WTC11 (cell line): ENCODE measurements around the gene F5. TPM values are rescaled to one million over a fixed set of nuclear protein-coding genes. Genes with fewer than 3 reads are reported as not detected.
A peak's percentile ranks its signal among the peaks of the same experiment; 100 is the strongest.

Experiments used
- ATAC-seq: fragments of 200-7000 bp; cut with Tn5 transposase; 2 replicates; pipeline ENCODE4 v1.10.0; 2021; ENCODE audit warnings: mild to moderate bottlenecking, moderate library complexity
- CTCF ChIA-PET: fragments of 300-600 bp; sonication (Branson Sonifier 250); formaldehyde crosslinking; loops from one replicate; lab custom pipeline; 2021; ENCODE audit warnings: antibody characterized with exemption; lab: Charles Lee
- POLR2A ChIA-PET: fragments of 350-600 bp; sonication (Branson Sonifier 250); formaldehyde crosslinking; loops from one replicate; lab custom pipeline; 2021; ENCODE audit warnings: antibody characterized with exemption; lab: Charles Lee
- DNase-seq: peaks from one replicate; pipeline ENCODE4 v3.0.0; 2021; ENCODE audit warnings: low spot score
- H3K27ac Mint-ChIP-seq: 2 replicates; pipeline ENCODE4 v1.8.0; 2021; ENCODE audit warnings: mixed read lengths
- H3K27me3 Mint-ChIP-seq: 2 replicates; pipeline ENCODE4 v1.8.0; 2021; ENCODE audit warnings: low read depth, mild to moderate bottlenecking, moderate library complexity, mixed read lengths
- H3K36me3 Mint-ChIP-seq: 2 replicates; pipeline ENCODE4 v1.8.0; 2021; ENCODE audit warnings: mixed read lengths
- H3K4me1 Mint-ChIP-seq: 2 replicates; pipeline ENCODE4 v1.8.0; 2022; ENCODE audit warnings: mixed read lengths
- H3K4me3 Mint-ChIP-seq: 2 replicates; pipeline ENCODE4 v1.8.0; 2021; ENCODE audit warnings: mild to moderate bottlenecking, moderate library complexity, mixed read lengths
- H3K9me3 Mint-ChIP-seq: 2 replicates; pipeline ENCODE4 v1.8.0; 2021; ENCODE audit warnings: mixed read lengths
- ATF2 ChIP-seq: sonication (generic); formaldehyde crosslinking; IDR thresholded peaks from 2 replicates; pipeline ENCODE4 v1.8.1; 2022; ENCODE audit warnings: low read depth, missing genetic modification reagents, borderline replicate concordance
- CBFB ChIP-seq: sonication (generic); formaldehyde crosslinking; IDR thresholded peaks from 2 replicates; pipeline ENCODE4 v1.8.1; 2022; ENCODE audit warnings: mild to moderate bottlenecking, low read depth, missing genetic modification reagents
- CREM ChIP-seq: sonication (generic); formaldehyde crosslinking; IDR thresholded peaks from 2 replicates; pipeline ENCODE4 v1.8.1; 2022; ENCODE audit warnings: mild to moderate bottlenecking, missing genetic modification reagents, moderate library complexity
- ETV6 ChIP-seq: sonication (generic); formaldehyde crosslinking; IDR thresholded peaks from 2 replicates; pipeline ENCODE4 v1.8.1; 2022; ENCODE audit warnings: mild to moderate bottlenecking, missing genetic modification reagents
- FOXJ3 ChIP-seq: sonication (generic); formaldehyde crosslinking; IDR thresholded peaks from 2 replicates; pipeline ENCODE4 v1.9.0; 2021; ENCODE audit warnings: missing genetic modification reagents, mild to moderate bottlenecking, borderline replicate concordance
- FOXK1 ChIP-seq: sonication (generic); formaldehyde crosslinking; IDR thresholded peaks from 2 replicates; pipeline ENCODE4 v1.8.0; 2022; ENCODE audit warnings: mild to moderate bottlenecking, moderate library complexity, missing genetic modification reagents
- IRF1 ChIP-seq: sonication (generic); formaldehyde crosslinking; IDR thresholded peaks from 2 replicates; pipeline ENCODE4 v1.8.0; 2023; ENCODE audit warnings: missing genetic modification reagents
- IRF2 ChIP-seq: sonication (generic); formaldehyde crosslinking; IDR thresholded peaks from 2 replicates; pipeline ENCODE4 v1.8.0; 2022; ENCODE audit warnings: low read depth, missing genetic modification reagents, borderline replicate concordance
- JAZF1 ChIP-seq: fragments of 250-450 bp; sonication (Bioruptor Pico); IDR thresholded peaks from 2 replicates; pipeline ENCODE4 v1.9.0; 2021; ENCODE audit warnings: moderate library complexity, mild to moderate bottlenecking, inconsistent platforms
- MXD4 ChIP-seq: fragments of 250-450 bp; sonication (Bioruptor Pico); IDR thresholded peaks from 2 replicates; pipeline ENCODE4 v1.8.0; 2021; ENCODE audit warnings: mild to moderate bottlenecking, moderate library complexity, borderline replicate concordance
- SOX15 ChIP-seq: fragments of 250-450 bp; sonication (Bioruptor Pico); IDR thresholded peaks from 2 replicates; pipeline ENCODE4 v1.9.0; 2021; ENCODE audit warnings: mild to moderate bottlenecking
- SP1 ChIP-seq: sonication (generic); formaldehyde crosslinking; conservative IDR thresholded peaks from 2 replicates; pipeline ENCODE4 v1.8.1; 2022; ENCODE audit warnings: missing genetic modification reagents
- ZBTB43 ChIP-seq: sonication (generic); formaldehyde crosslinking; IDR thresholded peaks from 2 replicates; pipeline ENCODE4 v1.8.1; 2023; ENCODE audit warnings: mild to moderate bottlenecking, missing genetic modification reagents
- ZMAT4 ChIP-seq: fragments of 250-450 bp; sonication (Bioruptor Pico); IDR thresholded peaks from 2 replicates; pipeline ENCODE4 v1.9.0; 2021; ENCODE audit warnings: mild to moderate bottlenecking
- ZNF232 ChIP-seq: sonication (generic); formaldehyde crosslinking; IDR thresholded peaks from 2 replicates; pipeline ENCODE4 v1.8.0; 2022; ENCODE audit warnings: mild to moderate bottlenecking, missing genetic modification reagents
- ZNF281 ChIP-seq: sonication (generic); formaldehyde crosslinking; IDR thresholded peaks from 2 replicates; pipeline ENCODE4 v1.8.0; 2023; ENCODE audit warnings: mild to moderate bottlenecking, missing genetic modification reagents
- ZNF416 ChIP-seq: fragments of 250-450 bp; sonication (Bioruptor Pico); IDR thresholded peaks from 2 replicates; pipeline ENCODE4 v1.9.0; 2021; ENCODE audit warnings: mild to moderate bottlenecking, inconsistent platforms
- total RNA-seq: library from RNA; stranded (reverse); gene quantifications from 3 replicates; pipeline ENCODE4 v1.2.3, GENCODE V29; 2021

F5 gene
- total RNA-seq, 1 experiment from 2014 or later: 0.20 TPM

- Mint-ChIP-seq H3K9me3 (no peaks in the 10 kb centered on the region), H3K4me3 (no peak overlapping the region), H3K4me1 (peaks cover 23% of the 10 kb centered on the region), H3K27me3 (no peaks in the 10 kb centered on the region), H3K36me3 (peaks cover 13% of the 10 kb centered on the region), H3K27ac (peak overlapping the region; percentile 46)
- ChIA-PET CTCF (interaction anchor here (0.8 kb wide), 1 partner anchor 70 kb away, joined by 3 read pairs; no protein-coding TSS in a partner anchor), POLR2A (no interaction called here)
- DNase-seq (no peak), ATAC-seq (no peak)
- no peak for TF ChIP-seq IRF2 (CRISPR knock-in tag)
- TF ChIP-seq FOXJ3: no peak
- TF ChIP-seq ZBTB43 (CRISPR knock-in tag): no peak
Measured at GRCh38 chr1:169475806-169476387, 110.4 kb downstream of the F5 start.

GRCh38 chr1:169474302-169474995 is 111.8 kb downstream of the F5 start:
- no peak overlapping the region for H3K27ac Mint-ChIP-seq
- ChIA-PET CTCF (no interaction called here), POLR2A (no interaction called here)
- H3K9me3 Mint-ChIP-seq: no peaks in the 10 kb centered on the region
- H3K4me1 Mint-ChIP-seq: peaks cover 9% of the 10 kb centered on the region
- H3K27me3 Mint-ChIP-seq: no peaks in the 10 kb centered on the region
- no peak for DNase-seq
- ATAC-seq: no peak
- H3K4me3 Mint-ChIP-seq: no peak overlapping the region
- H3K36me3 Mint-ChIP-seq: peaks cover 13% of the 10 kb centered on the region
- no peak for TF ChIP-seq SP1 (CRISPR knock-in tag)
- no peak for TF ChIP-seq ATF2 (CRISPR knock-in tag)
- no peak for TF ChIP-seq CBFB (CRISPR knock-in tag)
- TF ChIP-seq CREM (CRISPR knock-in tag): no peak
- no peak for TF ChIP-seq ETV6 (CRISPR knock-in tag)
- TF ChIP-seq JAZF1 (CRISPR knock-in tag): no peak
- TF ChIP-seq ZMAT4: no peak
- no peak for TF ChIP-seq ZNF281 (CRISPR knock-in tag)
- no peak for TF ChIP-seq MXD4 (CRISPR knock-in tag)
- no peak for TF ChIP-seq ZNF416
- no peak for TF ChIP-seq FOXK1 (CRISPR knock-in tag)
- TF ChIP-seq ZNF232 (CRISPR knock-in tag): no peak
- TF ChIP-seq SOX15 (CRISPR knock-in tag): no peak
- TF ChIP-seq IRF1: no peak
